Neuronal stem cell (in vitro differentiated cells): ENCODE measurements around the gene DPEP2.

ENCODE experiments used
- DNase-seq: peaks from one replicate; pipeline ENCODE4 v3.0.0-alpha.2; 2013; ENCODE audit warnings: low spot score
- H2AFZ ChIP-seq: one replicate; pipeline ENCODE4 v1.6.1; 2013; ENCODE audit warnings: mild to moderate bottlenecking, low read length, inconsistent platforms
- H2AK5ac ChIP-seq: 2 replicates; pipeline ENCODE4 v1.6.1; 2013; ENCODE audit warnings: low read depth, mild to moderate bottlenecking, inconsistent platforms, low read length, moderate library complexity, mixed read lengths
- H2BK120ac ChIP-seq: 2 replicates; pipeline ENCODE4 v1.6.1; 2013; ENCODE audit warnings: low read depth, mild to moderate bottlenecking, inconsistent platforms, low read length, moderate library complexity, mixed read lengths
- H2BK12ac ChIP-seq: one replicate; pipeline ENCODE4 v1.6.1; 2013; ENCODE audit warnings: low read length, inconsistent platforms
- H2BK15ac ChIP-seq: 2 replicates; pipeline ENCODE4 v1.6.1; 2013; ENCODE audit warnings: mild to moderate bottlenecking, low read length, inconsistent platforms, mixed read lengths
- H2BK5ac ChIP-seq: one replicate; pipeline ENCODE4 v1.6.1; 2013; ENCODE audit warnings: inconsistent platforms, mild to moderate bottlenecking, low read length, moderate library complexity
- H3K14ac ChIP-seq: one replicate; pipeline ENCODE4 v1.6.1; 2013; ENCODE audit warnings: low read length, inconsistent platforms
- H3K18ac ChIP-seq: 2 replicates; pipeline ENCODE4 v1.6.1; 2013; ENCODE audit warnings: low read length, inconsistent platforms
- H3K23ac ChIP-seq: 2 replicates; pipeline ENCODE4 v1.6.1; 2013; ENCODE audit warnings: low read depth, mild to moderate bottlenecking, mixed read lengths, low read length, inconsistent platforms; ENCODE audit not compliant: poor library complexity
- H3K27ac ChIP-seq: replicated peaks from 3 replicates; pipeline ENCODE4 v1.5.1; 2013; ENCODE audit warnings: low read length, inconsistent platforms
- H3K27me3 ChIP-seq, 3 experiments: 2 replicates each; pipeline ENCODE4 v1.6.1; 2013; ENCODE audit warnings: low read length in 3 of 3, mild to moderate bottlenecking in 2 of 3, inconsistent platforms in 1 of 3, low read depth in 1 of 3, mixed read lengths in 1 of 3, moderate library complexity in 1 of 3; ENCODE audit not compliant: control insufficient read depth in 3 of 3, insufficient read depth in 3 of 3
- H3K36me3 ChIP-seq, 2 donors: replicated peaks in 1 of 2; 2 replicates each; pipeline ENCODE4 v1.6.1; 2013; ENCODE audit warnings: low read length in 2 of 2; ENCODE audit not compliant: control insufficient read depth in 2 of 2, insufficient read depth in 2 of 2
- H3K4ac ChIP-seq: 2 replicates; pipeline ENCODE4 v1.6.1; 2013; ENCODE audit warnings: inconsistent platforms, mild to moderate bottlenecking, low read length, moderate library complexity
- H3K4me1 ChIP-seq, 2 donors: 1 replicate in 1 of 2; 2 replicates in 1 of 2; pipeline ENCODE4 v1.6.1; 2013; ENCODE audit warnings: low read length in 2 of 2, low read depth in 1 of 2; ENCODE audit not compliant: control insufficient read depth in 2 of 2, insufficient read depth in 1 of 2
- H3K4me2 ChIP-seq: one replicate; pipeline ENCODE4 v1.6.1; 2013; ENCODE audit warnings: mild to moderate bottlenecking, low read length, inconsistent platforms; ENCODE audit not compliant: insufficient read depth, poor library complexity, severe bottlenecking
- H3K4me3 ChIP-seq, 2 donors: 2 replicates each; pipeline ENCODE4 v1.5.1; 2013; ENCODE audit warnings: low read length in 2 of 2, mild to moderate bottlenecking in 2 of 2, inconsistent platforms in 1 of 2, moderate library complexity in 1 of 2
- H3K79me1 ChIP-seq: one replicate; pipeline ENCODE4 v1.6.1; 2013; ENCODE audit warnings: low read depth, mild to moderate bottlenecking, inconsistent platforms, low read length, moderate library complexity
- H3K9ac ChIP-seq: one replicate; pipeline ENCODE4 v1.6.1; 2013; ENCODE audit warnings: mild to moderate bottlenecking, low read depth, low read length, inconsistent platforms; ENCODE audit not compliant: poor library complexity
- H3K9me3 ChIP-seq, 2 donors: replicated peaks in 1 of 2; 2 replicates each; pipeline versions ENCODE3 to v1.6.1; 2013; ENCODE audit warnings: low read length in 2 of 2, mild to moderate bottlenecking in 2 of 2, inconsistent platforms in 1 of 2, low read depth in 1 of 2, mixed read lengths in 1 of 2, moderate library complexity in 1 of 2; ENCODE audit not compliant: control insufficient read depth in 2 of 2, insufficient read depth in 1 of 2
- H4K8ac ChIP-seq: one replicate; pipeline ENCODE4 v1.6.1; 2013; ENCODE audit warnings: low read depth, mild to moderate bottlenecking, inconsistent platforms, low read length, moderate library complexity
- H4K91ac ChIP-seq: one replicate; pipeline ENCODE4 v1.6.1; 2013; ENCODE audit warnings: low read length, low read depth, mild to moderate bottlenecking, inconsistent platforms; ENCODE audit not compliant: poor library complexity
- WGBS, 2 donors: extraction: QIAGEN DNeasy Blood & Tissue Kit; methylation state at CpG; one replicate each; pipeline ENCODE4 v1.1.7; 2013; ENCODE audit warnings: missing lambda C conversion rate in 2 of 2, mixed read lengths in 1 of 2; ENCODE audit not compliant: insufficient read length in 2 of 2, insufficient replicate concordance in 1 of 2; ENCODE audit errors: extremely low coverage in 2 of 2; 5-methylcytosine and 5-hydroxymethylcytosine counted together

Gene DPEP2

DNA sequence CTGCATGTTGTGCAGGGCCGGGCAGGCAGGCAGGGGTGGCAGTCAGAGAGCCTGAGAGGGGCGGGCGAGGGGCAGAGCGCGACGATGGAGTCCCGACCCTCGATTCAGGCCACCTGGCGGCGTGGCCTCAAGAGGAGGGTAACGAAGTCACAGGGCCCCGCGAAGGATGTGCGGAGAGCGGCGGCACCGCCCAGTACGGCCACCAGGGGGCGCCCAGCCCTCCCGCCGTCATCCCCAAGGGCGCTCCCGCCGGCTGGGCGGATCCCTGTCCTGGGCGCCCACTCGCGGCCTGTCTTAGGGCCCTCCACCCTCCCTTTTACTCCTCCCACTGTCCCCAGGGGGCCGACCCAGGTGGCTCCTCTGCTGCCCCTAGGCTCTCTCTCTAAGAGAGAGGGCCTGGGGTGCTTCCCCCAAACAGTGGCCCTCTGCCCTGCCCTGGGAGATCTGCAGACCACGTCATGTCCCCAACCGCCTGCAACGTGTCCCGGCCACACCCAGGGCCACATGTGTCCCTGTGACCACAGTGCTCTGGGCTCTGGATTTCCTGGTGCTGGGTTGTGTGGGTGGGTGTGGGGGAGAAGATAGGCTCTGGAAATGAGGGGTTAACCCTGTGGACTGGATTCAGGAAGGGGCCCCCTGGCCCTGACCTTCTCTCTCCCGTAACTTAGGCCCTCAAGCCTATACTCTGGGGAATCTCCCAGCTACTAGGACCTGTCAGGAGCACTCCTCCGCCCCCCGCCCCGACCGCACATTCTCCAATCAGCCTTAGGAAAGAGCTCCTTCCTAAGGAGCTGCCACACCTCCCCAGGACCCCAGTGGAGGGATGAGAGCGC is 5.9 kb downstream of the DPEP2 start:
- peak overlapping the region; percentile 100 for H4K8ac ChIP-seq
- H3K36me3 ChIP-seq: no peaks in the 10 kb centered on the region
- H3K4me3 ChIP-seq: no peak overlapping the region
- peaks cover 0 to 5% of the 10 kb centered on the region in 2 donors for H3K9me3 ChIP-seq
- peak overlapping the region; percentile 92 for H3K18ac ChIP-seq
- peak overlapping the region; percentile 82 for H3K14ac ChIP-seq
- peaks cover 2% of the 10 kb centered on the region for H3K79me1 ChIP-seq
- H3K23ac ChIP-seq: peak overlapping the region; percentile 91
- peaks cover 0 to 3% of the 10 kb centered on the region in 2 donors for H3K4me1 ChIP-seq
- peak overlapping the region; percentile 72 for H4K91ac ChIP-seq
- no CpG with 5 or more reads among the region's 39 CpGs for WGBS, 2 donors
- H2BK12ac ChIP-seq: peak overlapping the region; percentile 84
- DNase-seq: peak; percentile 65
- H2BK15ac ChIP-seq: peak overlapping the region; percentile 97
- peak overlapping the region; percentile 95 for H2AK5ac ChIP-seq
- peak overlapping the region; percentile 76 for H3K4ac ChIP-seq
- no peak overlapping the region for H2BK5ac ChIP-seq
- peak overlapping the region; percentile 77 for H3K9ac ChIP-seq
- peak overlapping the region; percentile 97 for H2BK120ac ChIP-seq
- peak overlapping the region; percentile 98 for H2AFZ ChIP-seq
- H3K4me2 ChIP-seq: peak overlapping the region; percentile 40
- H3K27me3 ChIP-seq: peaks cover 0 to 36% (median 7%) of the 10 kb centered on the region in 3 experiments
- no peak overlapping the region for H3K27ac ChIP-seq

DNA sequence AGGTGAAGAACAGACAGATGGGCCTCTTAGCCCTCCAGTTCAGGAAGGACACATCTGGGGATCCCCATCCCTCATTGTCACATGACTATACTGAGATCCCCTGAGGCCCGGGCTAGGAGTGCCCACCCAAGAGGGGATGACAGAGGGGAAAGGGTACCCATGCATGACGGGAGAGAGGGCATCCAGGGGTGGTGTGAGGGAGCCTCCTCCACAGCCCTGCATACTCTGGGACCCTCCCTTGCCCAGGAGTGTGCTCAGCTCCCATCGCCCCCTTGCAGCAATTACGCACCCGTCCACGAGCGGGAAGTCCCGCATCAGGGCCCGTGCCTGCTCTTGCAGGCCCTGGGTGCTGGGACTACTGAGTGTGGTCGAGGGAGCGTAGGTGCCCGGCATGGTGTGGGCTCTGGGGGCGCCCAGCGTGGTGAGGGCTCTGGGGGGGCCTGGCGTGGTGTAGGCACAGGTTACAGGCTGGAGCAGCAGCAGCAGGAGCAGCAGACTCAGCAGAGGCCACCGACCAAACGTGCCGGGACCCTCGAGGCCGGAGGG is 6.5 kb downstream of the DPEP2 start:
- H4K91ac ChIP-seq: peak overlapping the region; percentile 72
- peak overlapping the region; percentile 82 for H3K14ac ChIP-seq
- H2BK15ac ChIP-seq: peak overlapping the region; percentile 97
- no peak for DNase-seq
- H3K9ac ChIP-seq: peak overlapping the region; percentile 77
- H2AK5ac ChIP-seq: peak overlapping the region; percentile 95
- peaks cover 0 to 5% of the 10 kb centered on the region in 2 donors for H3K9me3 ChIP-seq
- peak overlapping the region; percentile 98 for H2AFZ ChIP-seq
- peak overlapping the region; percentile 76 for H3K4ac ChIP-seq
- H3K36me3 ChIP-seq: no peaks in the 10 kb centered on the region
- peak overlapping the region; percentile 92 for H3K18ac ChIP-seq
- H4K8ac ChIP-seq: peak overlapping the region; percentile 100
- H2BK5ac ChIP-seq: no peak overlapping the region
- peaks cover 0 to 3% of the 10 kb centered on the region in 2 donors for H3K4me1 ChIP-seq
- H3K27me3 ChIP-seq: peaks cover 0 to 36% (median 7%) of the 10 kb centered on the region in 3 experiments
- H3K4me2 ChIP-seq: peak overlapping the region; percentile 40
- no CpG with 5 or more reads among the region's 20 CpGs for WGBS, 2 donors
- H3K4me3 ChIP-seq: no peak overlapping the region
- H3K23ac ChIP-seq: peak overlapping the region; percentile 91
- H2BK12ac ChIP-seq: peak overlapping the region; percentile 84
- peak overlapping the region; percentile 97 for H2BK120ac ChIP-seq
- no peak overlapping the region for H3K27ac ChIP-seq
- peaks cover 2% of the 10 kb centered on the region for H3K79me1 ChIP-seq

DNA sequence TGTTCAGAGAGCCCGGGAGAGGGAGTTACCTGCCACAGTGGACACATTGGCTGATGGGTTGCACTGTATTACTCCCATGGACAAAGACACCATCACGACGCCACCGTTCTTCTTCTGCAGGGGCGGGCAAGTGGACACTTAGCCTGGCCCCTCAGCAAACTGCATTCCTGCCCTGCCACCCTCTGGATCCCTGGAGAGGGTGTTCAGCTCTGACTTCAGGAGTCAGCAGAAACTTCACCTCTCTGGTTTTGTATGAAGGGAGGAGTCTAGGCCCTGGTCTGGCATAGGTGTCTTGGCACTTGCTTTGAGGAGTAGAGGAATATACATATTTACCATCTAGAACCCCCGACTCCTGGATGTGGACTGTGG is 9.3 kb downstream of the DPEP2 start:
- WGBS, 2 donors: no CpG with 5 or more reads among the region's 6 CpGs
- Histone ChIP-seq H3K4me1 (peaks cover 1 to 3% of the 10 kb centered on the region in 2 donors), H3K9me3 (peaks cover 0 to 5% of the 10 kb centered on the region in 2 donors), H2AFZ (no peak overlapping the region), H4K91ac (no peak overlapping the region), H2AK5ac (peak overlapping the region; percentile 63), H3K18ac (no peak overlapping the region), H4K8ac (no peak overlapping the region), H3K4me2 (no peak overlapping the region), H3K14ac (no peak overlapping the region), H3K23ac (no peak overlapping the region), H2BK12ac (no peak overlapping the region), H2BK15ac (no peak overlapping the region), H2BK5ac (no peak overlapping the region), H3K9ac (no peak overlapping the region), H2BK120ac (no peak overlapping the region), H3K27me3 (peaks cover 0 to 36% (median 7%) of the 10 kb centered on the region in 3 experiments), H3K79me1 (peaks cover 2% of the 10 kb centered on the region), H3K4me3 (no peak overlapping the region), H3K27ac (no peak overlapping the region), H3K36me3 (no peaks in the 10 kb centered on the region), H3K4ac (no peak overlapping the region)
- no peak for DNase-seq
